ENCODE measurements around the gene LYSMD2. TPM values are rescaled to one million over a fixed set of nuclear protein-coding genes. Genes with fewer than 3 reads are reported as not detected.

LYSMD2 gene
- total RNA-seq, 1 donor from 2014 or later: 0.78 TPM

DNA sequence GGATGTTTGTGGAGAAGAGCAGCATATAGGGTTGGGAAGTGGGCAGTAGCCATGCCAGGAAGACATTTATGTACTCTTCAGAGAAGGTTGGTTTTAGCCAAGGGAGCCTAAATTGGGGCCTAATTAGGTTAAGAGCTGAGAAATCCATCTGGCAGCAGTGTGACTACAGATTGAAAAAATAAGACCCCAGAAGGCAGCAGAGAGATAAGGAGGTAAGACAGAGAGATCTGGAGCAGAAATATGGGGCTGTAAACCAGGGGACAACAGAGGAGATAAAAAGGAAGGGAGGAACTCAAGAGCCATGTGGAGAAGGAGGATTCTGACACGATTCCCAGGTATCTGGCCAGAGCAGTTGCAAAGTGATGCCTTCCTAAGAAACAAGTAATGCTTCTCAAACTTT, 23.3 kb downstream of the LYSMD2 start:
- TF ChIP-seq, protein P1, sequence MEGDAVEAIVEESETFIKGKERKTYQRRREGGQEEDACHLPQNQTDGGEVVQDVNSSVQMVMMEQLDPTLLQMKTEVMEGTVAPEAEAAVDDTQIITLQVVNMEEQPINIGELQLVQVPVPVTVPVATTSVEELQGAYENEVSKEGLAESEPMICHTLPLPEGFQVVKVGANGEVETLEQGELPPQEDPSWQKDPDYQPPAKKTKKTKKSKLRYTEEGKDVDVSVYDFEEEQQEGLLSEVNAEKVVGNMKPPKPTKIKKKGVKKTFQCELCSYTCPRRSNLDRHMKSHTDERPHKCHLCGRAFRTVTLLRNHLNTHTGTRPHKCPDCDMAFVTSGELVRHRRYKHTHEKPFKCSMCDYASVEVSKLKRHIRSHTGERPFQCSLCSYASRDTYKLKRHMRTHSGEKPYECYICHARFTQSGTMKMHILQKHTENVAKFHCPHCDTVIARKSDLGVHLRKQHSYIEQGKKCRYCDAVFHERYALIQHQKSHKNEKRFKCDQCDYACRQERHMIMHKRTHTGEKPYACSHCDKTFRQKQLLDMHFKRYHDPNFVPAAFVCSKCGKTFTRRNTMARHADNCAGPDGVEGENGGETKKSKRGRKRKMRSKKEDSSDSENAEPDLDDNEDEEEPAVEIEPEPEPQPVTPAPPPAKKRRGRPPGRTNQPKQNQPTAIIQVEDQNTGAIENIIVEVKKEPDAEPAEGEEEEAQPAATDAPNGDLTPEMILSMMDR (IDR thresholded peaks at IDR 0.05; ENCODE audit: partially characterized antibody, unreplicated experiment): no peak
- Mint-ChIP-seq H3K36me3 (ENCODE audit: unreplicated experiment) (peaks cover 16% of the 10 kb centered on the region), H3K4me1 (ENCODE audit: low read depth, unreplicated experiment) (peaks cover 11% of the 10 kb centered on the region), H3K27ac (ENCODE audit: unreplicated experiment) (peak overlapping the region; percentile 1), H3K4me3 (ENCODE audit: unreplicated experiment) (no peak overlapping the region), H3K9me3 (ENCODE audit: unreplicated experiment) (peaks cover 10% of the 10 kb centered on the region), H3K27me3 (ENCODE audit: unreplicated experiment) (peaks cover 2% of the 10 kb centered on the region)
- no peak for DNase-seq

GRCh38 chr15:51709031-51709430, 28.4 kb downstream of the LYSMD2 start:
- no peak overlapping the region for H3K4me3 Mint-ChIP-seq (ENCODE audit: unreplicated experiment)
- H3K36me3 Mint-ChIP-seq (ENCODE audit: unreplicated experiment): peaks cover 6% of the 10 kb centered on the region
- H3K27ac Mint-ChIP-seq (ENCODE audit: unreplicated experiment): no peak overlapping the region
- H3K27me3 Mint-ChIP-seq (ENCODE audit: unreplicated experiment): no peaks in the 10 kb centered on the region
- H3K4me1 Mint-ChIP-seq (ENCODE audit: low read depth, unreplicated experiment): peaks cover 1% of the 10 kb centered on the region
- no peak for DNase-seq
- TF ChIP-seq, protein P1 (IDR thresholded peaks at IDR 0.05; ENCODE audit: partially characterized antibody, unreplicated experiment): no peak
- H3K9me3 Mint-ChIP-seq (ENCODE audit: unreplicated experiment): peaks cover 3% of the 10 kb centered on the region

- H3K4me3 Mint-ChIP-seq (ENCODE audit: unreplicated experiment): no peak overlapping the region
- no peak for DNase-seq
- H3K27me3 Mint-ChIP-seq (ENCODE audit: unreplicated experiment): no peaks in the 10 kb centered on the region
- no peaks in the 10 kb centered on the region for H3K9me3 Mint-ChIP-seq (ENCODE audit: unreplicated experiment)
- H3K36me3 Mint-ChIP-seq (ENCODE audit: unreplicated experiment): peaks cover 3% of the 10 kb centered on the region
- H3K27ac Mint-ChIP-seq (ENCODE audit: unreplicated experiment): peak overlapping the region; percentile 17
- peaks cover 1% of the 10 kb centered on the region for H3K4me1 Mint-ChIP-seq (ENCODE audit: low read depth, unreplicated experiment)
- TF ChIP-seq, protein P1 (IDR thresholded peaks at IDR 0.05; ENCODE audit: partially characterized antibody, unreplicated experiment): no peak
Observed at GRCh38 chr15:51708013-51708412, 29.4 kb downstream of the LYSMD2 start.

GRCh38 chr15:51706926-51707608, 30.4 kb downstream of the LYSMD2 start:
- no peak for DNase-seq
- H3K4me1 Mint-ChIP-seq (ENCODE audit: low read depth, unreplicated experiment): peaks cover 1% of the 10 kb centered on the region
- no peak overlapping the region for H3K4me3 Mint-ChIP-seq (ENCODE audit: unreplicated experiment)
- no peaks in the 10 kb centered on the region for H3K36me3 Mint-ChIP-seq (ENCODE audit: unreplicated experiment)
- H3K9me3 Mint-ChIP-seq (ENCODE audit: unreplicated experiment): no peaks in the 10 kb centered on the region
- H3K27ac Mint-ChIP-seq (ENCODE audit: unreplicated experiment): peak overlapping the region; percentile 18
- TF ChIP-seq, protein P1 (IDR thresholded peaks at IDR 0.05; ENCODE audit: partially characterized antibody, unreplicated experiment): no peak
- H3K27me3 Mint-ChIP-seq (ENCODE audit: unreplicated experiment): no peaks in the 10 kb centered on the region

- no peaks in the 10 kb centered on the region for H3K9me3 Mint-ChIP-seq (ENCODE audit: unreplicated experiment)
- TF ChIP-seq, protein P1 (IDR thresholded peaks at IDR 0.05; ENCODE audit: partially characterized antibody, unreplicated experiment): no peak
- no peaks in the 10 kb centered on the region for H3K36me3 Mint-ChIP-seq (ENCODE audit: unreplicated experiment)
- no peak for DNase-seq
- peaks cover 1% of the 10 kb centered on the region for H3K4me1 Mint-ChIP-seq (ENCODE audit: low read depth, unreplicated experiment)
- H3K27ac Mint-ChIP-seq (ENCODE audit: unreplicated experiment): no peak overlapping the region
- H3K27me3 Mint-ChIP-seq (ENCODE audit: unreplicated experiment): no peaks in the 10 kb centered on the region
- no peak overlapping the region for H3K4me3 Mint-ChIP-seq (ENCODE audit: unreplicated experiment)
Observed at GRCh38 chr15:51706291-51706690, 31.2 kb downstream of the LYSMD2 start.

Data from glutamatergic neuron (in vitro differentiated cells).